ENCODE results near the gene TRMT13. TPM values are rescaled to one million over a fixed set of nuclear protein-coding genes. Genes with fewer than 3 reads are reported as not detected.
A peak's percentile ranks its signal among the peaks of the same experiment; 100 is the strongest.
"Not testable (repeated sequence)": the region's sequence is repeated elsewhere in the genome, so short reads cannot be mapped to it uniquely, and the experiment has no call there.

Gene TRMT13
- total RNA-seq, 1 experiment from 2014 or later, result 1.7 TPM

DNA sequence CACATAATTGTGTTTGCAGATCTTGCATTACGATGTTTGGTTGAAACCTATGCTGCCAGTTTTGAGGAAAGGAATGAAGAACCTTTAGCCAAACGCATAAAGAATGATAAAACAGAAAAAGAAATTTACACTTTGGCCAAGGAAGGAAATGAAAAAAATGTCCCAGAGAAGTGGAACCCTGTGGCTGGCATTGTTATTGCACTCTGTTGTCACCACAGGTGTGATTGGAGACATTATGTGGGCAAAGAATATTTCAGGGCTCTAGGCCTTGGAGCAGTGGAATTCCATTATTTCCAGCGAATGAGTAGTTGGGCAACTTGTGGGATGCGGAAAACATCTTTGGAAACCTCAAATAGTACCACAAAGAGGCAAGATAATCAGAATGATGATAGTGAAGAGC lies 14.9 kb downstream of the TRMT13 start:
- in situ Hi-C loops (cut with HindIII; ENCODE audit: low pct_unique_long_range_greater_than_20kb, low sequenced_read_pairs), result no loop called here
- DNase-seq (ENCODE audit: low read depth), result no peak

DNA sequence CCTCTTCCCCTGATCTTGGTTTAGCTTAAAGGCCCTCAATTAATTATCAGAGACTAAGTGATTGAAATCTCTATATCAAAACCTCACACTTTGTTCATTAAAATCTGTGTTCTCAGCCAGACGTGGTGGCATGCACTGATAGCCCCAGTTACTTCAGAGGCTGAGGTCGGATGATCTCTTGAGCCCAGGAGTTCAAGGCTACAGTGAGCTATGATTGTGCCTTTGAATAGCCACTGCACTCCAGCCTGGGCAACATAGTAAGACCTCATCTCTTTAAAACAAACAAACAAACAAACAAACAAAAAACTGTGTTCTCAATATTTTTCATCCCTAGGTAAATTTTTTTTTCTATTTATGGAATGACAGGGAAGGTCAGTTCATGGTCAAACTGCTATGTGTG lies 18.7 kb downstream of the TRMT13 start:
- in situ Hi-C loops (cut with HindIII; ENCODE audit: low pct_unique_long_range_greater_than_20kb, low sequenced_read_pairs), result no loop called here
- no peak for DNase-seq (ENCODE audit: low read depth)

DNA sequence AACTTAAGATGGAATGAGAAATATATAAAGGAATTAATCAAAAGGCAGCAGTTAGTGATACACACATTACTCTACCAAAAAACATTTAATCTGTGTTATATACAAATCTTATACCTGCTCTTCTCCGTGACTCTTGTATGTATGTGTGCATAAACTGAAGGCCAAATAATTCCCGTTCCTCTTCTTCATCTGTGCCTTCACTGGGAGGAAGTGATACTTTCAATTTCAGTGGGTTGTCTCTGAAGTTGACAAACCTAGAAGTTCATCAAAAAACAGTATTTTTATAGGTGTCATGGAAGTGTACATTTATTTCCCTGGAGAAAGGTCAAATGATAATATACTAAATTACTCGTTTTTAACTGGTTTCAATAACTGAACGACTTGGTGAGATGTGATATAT lies 19.3 kb downstream of the TRMT13 start:
- in situ Hi-C loops (cut with HindIII; ENCODE audit: low pct_unique_long_range_greater_than_20kb, low sequenced_read_pairs), result no loop called here

DNA sequence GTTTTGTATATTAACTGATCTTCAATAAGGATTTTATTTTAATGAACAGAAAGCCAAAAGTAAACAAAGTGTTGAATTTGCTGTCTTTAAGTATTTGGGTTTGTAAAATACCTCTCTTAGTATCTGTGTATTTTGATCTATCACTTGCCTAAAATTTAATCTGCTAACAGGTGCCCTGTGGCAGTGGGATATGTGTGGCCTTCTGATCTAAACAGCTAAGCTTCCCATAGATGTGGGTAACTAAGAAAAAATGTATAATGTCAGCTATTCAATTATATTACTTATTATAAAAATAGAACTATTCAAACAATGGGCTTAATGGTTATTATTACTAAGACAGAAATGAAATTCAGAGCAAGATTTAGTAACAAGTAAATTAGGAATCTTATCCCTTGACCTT lies 29.9 kb downstream of the TRMT13 start:
- in situ Hi-C loops (cut with HindIII; ENCODE audit: low pct_unique_long_range_greater_than_20kb, low sequenced_read_pairs), result no loop called here

More for the DNA sequence above, 19.3 kb downstream of the TRMT13 start:
- DNase-seq (ENCODE audit: low read depth), result no peak

DNA sequence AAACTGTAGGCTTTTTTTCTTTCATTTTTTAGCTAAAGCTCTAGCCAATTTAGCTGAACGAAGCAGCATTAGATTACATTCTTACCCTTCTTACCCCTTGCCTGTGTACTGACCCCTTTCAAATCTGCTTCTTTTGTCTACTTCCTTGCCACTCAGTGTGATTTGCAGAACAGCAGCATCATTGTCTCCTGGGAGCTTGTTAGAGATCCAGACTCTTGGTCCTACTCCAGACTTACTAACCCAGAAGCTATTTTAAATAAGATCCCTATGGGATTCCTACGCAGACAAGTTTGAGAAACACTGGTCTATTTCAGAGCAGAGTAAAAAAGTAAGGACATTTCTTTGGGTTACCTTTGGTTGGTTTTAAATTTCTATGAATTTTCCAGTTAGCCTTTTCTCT lies 31.3 kb downstream of the TRMT13 start:
- no peak for DNase-seq (ENCODE audit: low read depth)
- in situ Hi-C loops (cut with HindIII; ENCODE audit: low pct_unique_long_range_greater_than_20kb, low sequenced_read_pairs), result no loop called here

More for the DNA sequence above, 29.9 kb downstream of the TRMT13 start:
- no peak for DNase-seq (ENCODE audit: low read depth)

DNA sequence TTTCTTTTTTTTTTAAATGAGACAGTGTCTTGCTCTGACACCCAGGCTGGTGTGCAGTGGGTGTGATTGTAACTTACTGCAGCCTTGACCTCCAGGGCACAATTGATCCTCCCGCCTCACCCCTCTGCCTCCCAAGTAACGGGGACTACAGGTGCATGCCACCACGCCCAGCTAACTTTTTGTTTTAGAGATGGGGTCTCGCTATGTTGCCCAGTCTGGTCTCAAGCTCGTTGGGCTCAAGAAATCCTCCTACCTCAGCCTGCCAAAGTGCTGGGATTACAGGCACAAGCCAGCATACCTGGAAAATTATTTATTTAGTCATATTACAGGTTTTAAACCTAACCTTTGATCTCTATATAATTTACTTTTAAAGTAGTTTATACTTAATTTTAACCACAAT lies 31.7 kb downstream of the TRMT13 start:
- DNase-seq (ENCODE audit: low read depth), result no peak
- in situ Hi-C loops (cut with HindIII; ENCODE audit: low pct_unique_long_range_greater_than_20kb, low sequenced_read_pairs), result no loop called here

DNA sequence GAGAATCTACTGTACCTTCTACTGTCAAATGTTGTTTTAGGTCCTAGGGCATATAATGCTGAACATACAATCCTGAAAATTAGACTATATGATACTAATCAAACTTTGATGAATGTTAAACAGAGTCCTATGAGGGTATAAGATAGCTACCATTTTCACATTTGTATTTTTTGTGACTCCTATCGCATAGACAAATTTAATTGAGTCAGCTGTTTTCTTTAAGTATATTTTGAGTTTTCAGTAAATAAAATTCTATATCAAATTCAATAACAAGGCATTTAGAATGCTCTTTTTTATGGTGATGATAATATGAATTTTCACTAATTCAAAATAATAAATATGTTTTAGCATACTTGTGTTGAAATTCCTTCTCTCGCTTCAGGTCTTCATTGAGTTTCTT lies 35.1 kb downstream of the TRMT13 start:
- in situ Hi-C loops (cut with HindIII; ENCODE audit: low pct_unique_long_range_greater_than_20kb, low sequenced_read_pairs), result no loop called here
- DNase-seq (ENCODE audit: low read depth), result no peak

DNA sequence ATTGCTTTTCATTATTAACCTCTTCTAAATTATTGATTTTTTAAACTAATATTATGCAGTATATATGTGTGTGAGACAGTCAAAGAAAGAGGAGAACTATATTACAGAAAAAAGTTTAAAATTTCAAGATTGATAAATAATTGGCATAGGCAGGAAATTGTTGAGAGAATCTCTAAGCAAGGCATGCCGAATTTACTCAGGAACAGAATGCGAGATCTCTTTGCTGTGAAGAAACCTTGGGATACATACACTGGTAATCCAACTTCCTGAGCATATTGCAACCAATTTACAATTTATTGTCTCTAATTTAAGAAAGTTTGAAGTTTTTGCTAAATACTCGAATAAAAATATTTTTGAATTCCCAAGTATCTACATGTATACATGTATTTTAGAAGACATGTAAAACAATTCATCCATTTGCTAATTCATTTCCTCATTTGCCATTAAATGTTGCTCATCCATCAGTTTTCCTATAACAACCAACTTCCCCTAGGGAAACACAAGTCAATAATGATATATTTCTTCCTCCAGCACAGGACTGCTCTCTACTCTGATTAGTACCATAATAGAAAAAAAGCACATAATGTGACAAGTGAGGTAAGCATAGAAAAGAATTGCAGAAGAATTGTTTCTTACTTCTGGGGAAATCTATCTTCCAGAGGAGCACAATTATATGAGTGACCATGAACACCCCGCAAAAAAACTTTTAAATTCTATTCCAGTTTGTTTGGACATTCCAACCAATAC lies 44.5 kb downstream of the TRMT13 start:
- DNase-seq (ENCODE audit: low read depth), result no peak
- in situ Hi-C loops (cut with HindIII; ENCODE audit: low pct_unique_long_range_greater_than_20kb, low sequenced_read_pairs), result no loop called here

DNA sequence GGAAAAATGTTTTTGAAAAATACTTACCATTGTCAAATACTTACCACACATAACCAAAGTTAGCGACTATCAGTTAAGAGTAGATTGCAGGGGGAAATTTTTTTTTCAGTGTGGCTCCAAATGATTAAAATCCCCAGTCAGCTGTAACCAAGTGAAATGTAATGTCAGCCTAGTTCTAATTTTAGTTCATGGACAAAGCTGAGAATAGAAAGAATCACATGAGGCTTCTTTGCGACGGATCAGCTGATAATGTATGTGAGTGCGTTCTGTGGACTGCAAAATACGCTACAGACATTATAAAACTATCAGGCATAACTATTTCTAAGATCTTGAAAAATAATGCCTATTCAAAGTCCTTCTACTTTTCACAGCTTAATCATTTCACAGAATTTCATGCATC lies 45.1 kb downstream of the TRMT13 start, which contains the start of gene LRRC39:
TSS of gene LRRC39 (minus strand) at position 166 of the 400 bp plus-strand sequence. CDS start 9,740 bp downstream, outside the sequence.
- DNase-seq (ENCODE audit: low read depth), result no peak
- in situ Hi-C loops (cut with HindIII; ENCODE audit: low pct_unique_long_range_greater_than_20kb, low sequenced_read_pairs), result no loop called here

DNA sequence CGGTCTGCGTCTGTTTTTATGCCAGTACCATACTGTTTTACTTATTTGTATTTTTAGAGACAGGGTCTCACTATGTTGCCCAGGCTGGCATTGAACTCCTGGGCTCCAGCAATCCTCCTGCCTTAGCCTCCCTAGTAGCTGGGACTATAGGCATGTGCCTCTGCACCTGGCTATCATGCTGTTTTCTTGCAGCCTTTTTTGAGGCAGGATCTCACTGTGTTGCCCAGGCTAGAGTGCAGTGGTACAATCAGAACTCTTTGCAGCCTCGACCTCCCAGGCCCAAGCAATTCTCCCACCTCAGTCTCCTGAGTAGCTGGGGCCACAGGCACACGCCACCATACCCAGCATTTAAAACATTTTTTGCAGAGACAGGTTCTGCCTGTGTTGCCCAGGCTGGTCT lies 50.4 kb downstream of the TRMT13 start:
- in situ Hi-C loops (cut with HindIII; ENCODE audit: low pct_unique_long_range_greater_than_20kb, low sequenced_read_pairs), result no loop called here
- no peak for DNase-seq (ENCODE audit: low read depth)

DNA sequence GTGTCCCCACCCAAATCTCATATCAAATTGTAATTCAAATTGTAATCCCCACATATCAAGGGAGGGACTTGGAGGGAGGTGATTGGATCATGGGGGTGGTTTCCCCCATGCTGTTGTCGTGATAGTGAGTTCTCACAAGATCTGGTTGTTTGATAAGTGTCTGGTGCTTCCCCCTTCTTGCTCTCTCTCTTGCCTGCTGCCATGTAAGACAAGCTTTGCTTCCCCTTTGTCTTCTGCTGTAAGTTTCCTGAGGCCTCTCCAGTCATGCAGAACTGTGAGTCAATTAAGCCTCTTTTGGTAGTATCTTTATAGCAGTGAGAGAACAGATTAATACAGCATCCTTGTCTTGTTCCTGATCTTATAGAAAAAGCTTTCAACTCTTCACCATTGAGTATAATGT lies 51.6 kb downstream of the TRMT13 start:
- in situ Hi-C loops (cut with HindIII; ENCODE audit: low pct_unique_long_range_greater_than_20kb, low sequenced_read_pairs), result no loop called here
- DNase-seq (ENCODE audit: low read depth), result peak; percentile 28

DNA sequence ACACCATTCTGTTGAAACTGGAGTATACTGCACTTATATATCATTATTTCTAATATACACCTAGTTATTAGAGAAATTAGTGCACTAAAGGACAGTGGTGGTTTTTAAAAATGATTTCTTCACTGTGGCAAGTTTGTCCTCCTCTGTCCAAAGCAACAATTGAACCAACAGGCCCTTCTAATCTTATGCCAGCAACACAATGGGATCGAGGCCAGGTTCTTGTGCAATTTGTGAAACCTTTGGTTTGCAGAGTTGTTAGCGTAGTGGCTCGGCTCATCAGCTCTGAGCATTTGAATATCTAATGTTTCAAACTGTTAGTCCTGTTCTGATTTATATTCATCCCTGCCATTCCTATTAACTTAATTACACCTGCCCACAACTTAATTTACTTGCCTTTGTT lies 54.9 kb downstream of the TRMT13 start:
- in situ Hi-C loops (cut with HindIII; ENCODE audit: low pct_unique_long_range_greater_than_20kb, low sequenced_read_pairs), result no loop called here
- peak; percentile 2 for DNase-seq (ENCODE audit: low read depth)

DNA sequence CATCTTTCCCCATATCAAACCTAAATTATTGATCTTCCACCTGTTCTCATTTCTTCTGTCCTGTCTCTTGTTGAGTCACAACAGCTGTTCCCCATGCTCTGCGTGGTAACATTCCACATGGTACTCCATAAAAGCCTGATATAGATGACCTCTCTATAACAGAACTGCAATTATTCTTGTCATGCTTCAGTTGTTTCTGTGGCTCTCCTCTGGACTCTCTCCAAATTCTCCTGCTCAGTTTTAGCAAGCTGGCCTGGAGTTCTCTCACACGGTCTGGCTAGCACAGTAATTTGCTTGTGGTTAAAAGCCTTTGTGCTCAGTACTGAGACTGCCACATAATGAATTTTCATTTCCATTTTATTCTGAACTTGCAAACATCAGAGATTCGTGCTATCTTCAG lies 55.7 kb downstream of the TRMT13 start:
- in situ Hi-C loops (cut with HindIII; ENCODE audit: low pct_unique_long_range_greater_than_20kb, low sequenced_read_pairs), result no loop called here
- peak; percentile 86 for DNase-seq (ENCODE audit: low read depth)

DNA sequence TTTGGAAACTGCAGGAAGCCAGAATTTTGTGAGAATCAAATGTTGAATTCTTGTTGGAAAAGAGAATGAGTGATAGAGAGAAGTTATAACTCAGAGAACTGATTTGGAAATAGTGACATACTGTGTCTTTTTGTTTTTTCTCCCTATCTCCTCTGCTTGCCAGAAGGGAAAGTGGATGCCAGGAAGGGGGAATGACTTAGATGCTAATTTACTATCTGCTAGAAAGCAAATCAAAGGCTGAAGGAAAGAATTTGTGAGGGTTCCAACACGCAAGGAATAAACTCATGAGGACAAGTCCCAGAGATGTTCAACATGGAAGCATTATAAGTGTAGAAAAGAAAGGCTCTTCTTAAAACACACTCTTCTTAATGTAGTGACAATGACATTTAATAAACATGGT lies 65.6 kb downstream of the TRMT13 start:
- DNase-seq (ENCODE audit: low read depth), result no peak
- in situ Hi-C loops (cut with HindIII; ENCODE audit: low pct_unique_long_range_greater_than_20kb, low sequenced_read_pairs), result no loop called here

DNA sequence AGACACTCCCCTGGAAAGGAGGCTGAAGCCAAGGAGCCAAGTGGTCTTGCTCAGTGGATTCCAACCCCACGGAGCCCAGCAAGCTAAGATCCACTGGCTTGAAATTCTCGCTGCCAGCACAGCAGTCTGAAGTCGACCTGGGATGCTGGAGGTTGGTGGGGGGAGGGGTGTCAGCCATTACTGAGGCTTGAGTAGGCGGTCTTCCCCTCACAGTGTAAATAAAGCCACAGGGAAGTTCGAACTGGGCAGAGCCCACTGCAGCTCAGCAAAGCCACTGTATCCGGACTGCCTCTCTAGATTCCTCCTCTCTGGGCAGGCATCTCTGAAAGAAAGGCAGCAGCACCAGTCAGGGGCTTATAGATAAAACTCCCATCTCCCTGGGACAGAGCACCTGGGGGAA lies 67.1 kb downstream of the TRMT13 start:
- in situ Hi-C loops (cut with HindIII; ENCODE audit: low pct_unique_long_range_greater_than_20kb, low sequenced_read_pairs); DNase-seq (ENCODE audit: low read depth): not testable (repeated sequence)

Other genes with a start within 250 kb of the TRMT13 start
- gene SLC35A3, start 163.2 kb upstream of the TRMT13 start, total RNA-seq (2014; rRNA removed; shearing (Covaris generic); ENCODE audit: low replicate concordance), result 12.4 and 13.4 TPM in 2 replicates
- gene SASS6, start 233 bp upstream of the TRMT13 start, total RNA-seq (2014; rRNA removed; shearing (Covaris generic); ENCODE audit: low replicate concordance), result 2.9 and 4.3 TPM in 2 replicates
- gene LRRC39, start 45.1 kb downstream of the TRMT13 start, total RNA-seq (2014; rRNA removed; shearing (Covaris generic); ENCODE audit: low replicate concordance), result 0.12 TPM in 1 of 2 replicates, not detected in the other
- 1.2 and 1.8 TPM in 2 replicates for gene DBT, start 116.7 kb downstream of the TRMT13 start, total RNA-seq (2014; rRNA removed; shearing (Covaris generic); ENCODE audit: low replicate concordance)
- 17.9 and 21.3 TPM in 2 replicates for gene RTCA, start 133.1 kb downstream of the TRMT13 start, total RNA-seq (2014; rRNA removed; shearing (Covaris generic); ENCODE audit: low replicate concordance)
- 5.1 and 6.5 TPM in 2 replicates for gene CDC14A, start 219.3 kb downstream of the TRMT13 start, total RNA-seq (2014; rRNA removed; shearing (Covaris generic); ENCODE audit: low replicate concordance)